HG02973 (cell line): ENCODE measurements around the gene MAGI1.

ENCODE experiments used
- ATAC-seq: cut with Tn5 transposase; IDR thresholded peaks from one replicate; pipeline ENCODE4 v1.9.1; 2021; ENCODE audit warnings: moderate library complexity; ENCODE audit not compliant: unreplicated experiment

The MAGI1 gene

GRCh38 chr3:65650247-65650646 is 388.5 kb downstream of the MAGI1 start:
- no peak for ATAC-seq

GRCh38 chr3:65647369-65647768 is 391.3 kb downstream of the MAGI1 start:
- ATAC-seq = no peak

GRCh38 chr3:65642883-65643282 is 395.8 kb downstream of the MAGI1 start:
- ATAC-seq = no peak

GRCh38 chr3:65641777-65642176 is 396.9 kb downstream of the MAGI1 start:
- ATAC-seq = no peak

GRCh38 chr3:65641045-65641444 is 397.7 kb downstream of the MAGI1 start:
- no peak for ATAC-seq

- ATAC-seq = no peak
Measured at GRCh38 chr3:65639444-65639843, 399.3 kb downstream of the MAGI1 start.

- no peak for ATAC-seq
Measured at GRCh38 chr3:65638301-65638700, 400.4 kb downstream of the MAGI1 start.

- ATAC-seq = no peak
Measured at GRCh38 chr3:65636326-65636725, 402.4 kb downstream of the MAGI1 start.

GRCh38 chr3:65635657-65636056 is 403.1 kb downstream of the MAGI1 start:
- ATAC-seq = no peak

GRCh38 chr3:65633018-65633638 is 405.6 kb downstream of the MAGI1 start:
- no peak for ATAC-seq

GRCh38 chr3:65632414-65632813 is 406.3 kb downstream of the MAGI1 start:
- no peak for ATAC-seq

GRCh38 chr3:65628978-65629377 is 409.7 kb downstream of the MAGI1 start:
- no peak for ATAC-seq

GRCh38 chr3:65627062-65627461 is 411.7 kb downstream of the MAGI1 start:
- ATAC-seq = no peak

- ATAC-seq = no peak
Measured at GRCh38 chr3:65625305-65625704, 413.4 kb downstream of the MAGI1 start.

- ATAC-seq = no peak
Measured at GRCh38 chr3:65623362-65623761, 415.4 kb downstream of the MAGI1 start.

- ATAC-seq = no peak
Measured at GRCh38 chr3:65619888-65620287, 418.8 kb downstream of the MAGI1 start.

- no peak for ATAC-seq
Measured at GRCh38 chr3:65619451-65619881, 419.3 kb downstream of the MAGI1 start.

GRCh38 chr3:65618599-65618998 is 420.1 kb downstream of the MAGI1 start:
- no peak for ATAC-seq

- ATAC-seq = no peak
Measured at GRCh38 chr3:65617787-65618186, 420.9 kb downstream of the MAGI1 start.

- ATAC-seq = no peak
Measured at GRCh38 chr3:65617209-65617608, 421.5 kb downstream of the MAGI1 start.

- no peak for ATAC-seq
Measured at GRCh38 chr3:65616563-65616962, 422.2 kb downstream of the MAGI1 start.

- no peak for ATAC-seq
Measured at GRCh38 chr3:65615329-65615728, 423.4 kb downstream of the MAGI1 start.

GRCh38 chr3:65614585-65614984 is 424.1 kb downstream of the MAGI1 start:
- no peak for ATAC-seq
